IMR-90 (cell line): ENCODE results near the gene LYPD6B. TPM values are rescaled to one million over a fixed set of nuclear protein-coding genes. Genes with fewer than 3 reads are reported as not detected.

ENCODE experiments used
- ATAC-seq: fragments of 200-7000 bp; cut with Tn5 transposase; 2 replicates; pipeline ENCODE4 v1.9.1; 2020; ENCODE audit warnings: low read depth, mild to moderate bottlenecking, moderate library complexity
- BruUV-seq: library from RNA; stranded (reverse); fragments of 400-500 nt; replicated peaks from 2 replicates; lab custom pipeline; 2021; lab: Mats Ljungman, UMichigan
- CTCF ChIA-PET: fragments of 300-600 bp; formaldehyde crosslinking; extraction: SDS; loops from one replicate; lab custom pipeline; 2021; ENCODE audit warnings: antibody characterized with exemption; lab: Yijun Ruan, JAX
- POLR2A ChIA-PET: fragments of 300-600 bp; sonication (Branson Sonifier 250); formaldehyde crosslinking; loops from one replicate; lab custom pipeline; 2022; ENCODE audit warnings: antibody characterized with exemption; ENCODE audit not compliant: unreplicated experiment; lab: Charles Lee
- DNase-seq: peaks from one replicate; pipeline ENCODE4 v3.0.0; 2013
- H2AFZ ChIP-seq: replicated peaks from 2 replicates; pipeline ENCODE3; 2013; ENCODE audit warnings: low read length, mild to moderate bottlenecking; ENCODE audit not compliant: poor library complexity
- H2AK5ac ChIP-seq: 2 replicates; pipeline ENCODE4 v1.6.1; 2013; ENCODE audit warnings: low read depth, low read length, inconsistent platforms
- H2AK9ac ChIP-seq: replicated peaks from 2 replicates; pipeline ENCODE3; 2013; ENCODE audit warnings: mild to moderate bottlenecking, low read depth, low read length, moderate library complexity; ENCODE audit not compliant: poor library complexity
- H2BK120ac ChIP-seq: 2 replicates; pipeline ENCODE4 v1.6.1; 2013; ENCODE audit warnings: low read depth, low read length, inconsistent platforms
- H2BK15ac ChIP-seq: 3 replicates; pipeline ENCODE4 v1.6.1; 2013; ENCODE audit warnings: low read depth, low read length, inconsistent platforms
- H2BK20ac ChIP-seq: 2 replicates; pipeline ENCODE4 v1.6.1; 2013; ENCODE audit warnings: low read depth, mild to moderate bottlenecking, inconsistent platforms, low read length, moderate library complexity
- H2BK5ac ChIP-seq: 2 replicates; pipeline ENCODE4 v1.6.1; 2013; ENCODE audit warnings: mild to moderate bottlenecking, low read depth, low read length, inconsistent platforms; ENCODE audit not compliant: poor library complexity, severe bottlenecking
- H3K14ac ChIP-seq: replicated peaks from 2 replicates; pipeline ENCODE4 v1.6.1; 2013; ENCODE audit warnings: low read depth, low read length, inconsistent platforms
- H3K18ac ChIP-seq: 2 replicates; pipeline ENCODE4 v1.6.1; 2013; ENCODE audit warnings: low read depth, low read length, control low read depth
- H3K23ac ChIP-seq: 2 replicates; pipeline ENCODE4 v1.6.1; 2013; ENCODE audit warnings: low read depth, low read length, inconsistent platforms
- H3K27ac ChIP-seq: 2 replicates; pipeline ENCODE4 v1.5.1; 2013; ENCODE audit warnings: mild to moderate bottlenecking, control low read depth, low read length; ENCODE audit not compliant: insufficient read depth
- H3K27me3 ChIP-seq: 2 replicates; pipeline ENCODE4 v1.6.1; 2013; ENCODE audit warnings: low read length; ENCODE audit not compliant: control insufficient read depth, insufficient read depth
- H3K36me3 ChIP-seq: 2 replicates; pipeline ENCODE4 v1.6.1; 2013; ENCODE audit warnings: low read length, mixed read lengths; ENCODE audit not compliant: control insufficient read depth, insufficient read depth
- H3K4ac ChIP-seq: 2 replicates; pipeline ENCODE4 v1.6.1; 2013; ENCODE audit warnings: low read depth, low read length, inconsistent platforms
- H3K4me1 ChIP-seq: 2 replicates; pipeline ENCODE4 v1.6.1; 2013; ENCODE audit warnings: low read length, mixed read lengths; ENCODE audit not compliant: control insufficient read depth, insufficient read depth
- H3K4me2 ChIP-seq: 2 replicates; pipeline ENCODE4 v1.6.1; 2013; ENCODE audit warnings: low read depth, mild to moderate bottlenecking, control low read depth, low read length, moderate library complexity
- H3K4me3 ChIP-seq: 2 replicates; pipeline ENCODE4 v1.5.1; 2013; ENCODE audit warnings: low read depth, mild to moderate bottlenecking, control low read depth, low read length, moderate library complexity; ENCODE audit not compliant: insufficient read depth
- H3K56ac ChIP-seq: 2 replicates; pipeline ENCODE4 v1.6.1; 2013; ENCODE audit warnings: low read length, inconsistent platforms; ENCODE audit not compliant: insufficient read depth; ENCODE audit errors: extremely low read depth
- H3K79me1 ChIP-seq, 2 experiments: 2 replicates each; pipeline ENCODE4 v1.6.1; 2013; ENCODE audit warnings: low read length in 2 of 2, inconsistent platforms in 1 of 2, low read depth in 1 of 2
- H3K9ac ChIP-seq: 2 replicates; pipeline ENCODE4 v1.6.1; 2013; ENCODE audit warnings: low read depth, low read length, control low read depth
- H3K9me1 ChIP-seq: 2 replicates; pipeline ENCODE4 v1.6.1; 2013; ENCODE audit warnings: low read length, inconsistent platforms; ENCODE audit not compliant: insufficient read depth
- H3K9me3 ChIP-seq: 2 replicates; pipeline ENCODE4 v1.6.1; 2013; ENCODE audit warnings: low read length; ENCODE audit not compliant: control insufficient read depth, insufficient read depth
- H4K20me1 ChIP-seq: 2 replicates; pipeline ENCODE4 v1.6.1; 2013; ENCODE audit warnings: low read length, inconsistent platforms; ENCODE audit not compliant: insufficient read depth
- H4K5ac ChIP-seq: 2 replicates; pipeline ENCODE4 v1.6.1; 2013; ENCODE audit warnings: mild to moderate bottlenecking, low read depth, low read length, control low read depth
- H4K8ac ChIP-seq, 2 experiments: 2 replicates each; pipeline ENCODE4 v1.6.1; 2013; ENCODE audit warnings: low read depth in 2 of 2, low read length in 2 of 2, control low read depth in 1 of 2, inconsistent platforms in 1 of 2
- H4K91ac ChIP-seq: 2 replicates; pipeline ENCODE4 v1.6.1; 2013; ENCODE audit warnings: low read depth, low read length, inconsistent platforms; ENCODE audit not compliant: insufficient read depth
- BHLHE40 ChIP-seq: fragments of 150-350 bp; IDR thresholded peaks from 2 replicates; pipeline ENCODE4 v1.6.1; 2016; ENCODE audit warnings: mild to moderate bottlenecking, low read depth, low read length
- CEBPB ChIP-seq: IDR thresholded peaks from 2 replicates; pipeline ENCODE4 v1.6.1; 2012; ENCODE audit warnings: low read depth, low read length, improper control_type of control experiment
- CHD1 ChIP-seq: IDR thresholded peaks from 2 replicates; pipeline ENCODE4 v1.6.1; 2012; ENCODE audit warnings: low read depth, low read length, improper control_type of control experiment
- CTCF ChIP-seq: conservative IDR thresholded peaks from 2 replicates; pipeline ENCODE4 v1.5.1; 2012; ENCODE audit warnings: mild to moderate bottlenecking, low read depth, low read length, improper control_type of control experiment
- ELK1 ChIP-seq: fragments of 150-350 bp; IDR thresholded peaks from 2 replicates; pipeline ENCODE4 v1.6.1; 2016; ENCODE audit warnings: low read depth, mild to moderate bottlenecking, low read length, moderate library complexity, borderline replicate concordance
- FOS ChIP-seq: fragments of 150-350 bp; IDR thresholded peaks from 2 replicates; pipeline ENCODE4 v1.6.1; 2016; ENCODE audit warnings: low read depth, low read length
- MAFK ChIP-seq: IDR thresholded peaks from 2 replicates; pipeline ENCODE4 v1.6.1; 2012; ENCODE audit warnings: low read depth, low read length, improper control_type of control experiment
- MAZ ChIP-seq: IDR thresholded peaks from 2 replicates; pipeline ENCODE4 v1.6.1; 2012; ENCODE audit warnings: low read depth, mild to moderate bottlenecking, low read length, improper control_type of control experiment, moderate library complexity, borderline replicate concordance
- MXI1 ChIP-seq: IDR thresholded peaks from 2 replicates; pipeline ENCODE4 v1.6.1; 2012; ENCODE audit warnings: low read depth, mild to moderate bottlenecking, low read length, moderate library complexity, borderline replicate concordance
- NFE2L2 ChIP-seq: fragments of 150-350 bp; IDR thresholded peaks from 2 replicates; pipeline ENCODE4 v1.6.1; 2016; ENCODE audit warnings: low read depth, mild to moderate bottlenecking, low read length
- POLR2A ChIP-seq: IDR thresholded peaks from 2 replicates; pipeline ENCODE4 v1.6.1; 2012; ENCODE audit warnings: mild to moderate bottlenecking, low read depth, low read length
- RAD21 ChIP-seq: IDR thresholded peaks from 2 replicates; pipeline ENCODE4 v1.6.1; 2012; ENCODE audit warnings: low read length, improper control_type of control experiment
- RCOR1 ChIP-seq: IDR thresholded peaks from 2 replicates; pipeline ENCODE4 v1.6.1; 2012; ENCODE audit warnings: mild to moderate bottlenecking, low read length, improper control_type of control experiment; ENCODE audit not compliant: insufficient replicate concordance
- RFX5 ChIP-seq: IDR thresholded peaks from 2 replicates; pipeline ENCODE4 v1.8.0; 2012; ENCODE audit warnings: low read depth, mild to moderate bottlenecking, low read length, moderate library complexity
- SMC3 ChIP-seq: fragments of 150-350 bp; IDR thresholded peaks from 2 replicates; pipeline ENCODE4 v1.6.1; 2016; ENCODE audit warnings: low read depth, mild to moderate bottlenecking, antibody characterized with exemption, low read length, moderate library complexity
- USF2 ChIP-seq: fragments of 150-350 bp; IDR thresholded peaks from 2 replicates; pipeline ENCODE4 v1.6.1; 2017; ENCODE audit warnings: mild to moderate bottlenecking, antibody characterized with exemption, low read length, low read depth
- WGBS, 2 experiments: methylation state at CpG; one replicate each; pipeline versions ENCODE4 v1.1.5 to v1.1.7; 2013; ENCODE audit warnings: missing lambda C conversion rate in 2 of 2; ENCODE audit not compliant: insufficient read length in 1 of 2; ENCODE audit errors: extremely low coverage in 2 of 2; 5-methylcytosine and 5-hydroxymethylcytosine counted together
- dilution Hi-C: fragments of 300-500 bp; cut with HindIII; formaldehyde crosslinking; loops from one replicate; pipeline ENCODE4 v1.14.3; 2018; ENCODE audit warnings: low sequenced_read_pairs; ENCODE audit not compliant: unreplicated experiment
- in situ Hi-C: fragments of 300-500 bp; cut with MboI; formaldehyde crosslinking; loops from 3 replicates; pipeline ENCODE4 v1.14.3; 2019; ENCODE audit warnings: low sequenced_read_pairs, inconsistent platforms, mixed read lengths
- intact Hi-C: fragments of 100-400 bp; cut with micrococcal nuclease; formaldehyde crosslinking; loops from 2 replicates; pipeline ENCODE4 v1.10.0; 2022
- polyA plus RNA-seq, 3 experiments: library from polyadenylated mRNA; depleted of rRNA; stranded (reverse); fragments of >200 nt; gene quantifications; 2 replicates each; pipeline ENCODE4 v1.2.3, GENCODE V29; 2012; ENCODE audit warnings: low replicate concordance in 1 of 3
- total RNA-seq: library from RNA; depleted of rRNA; stranded (reverse); fragments of >200 nt; gene quantifications from 2 replicates; pipeline ENCODE4 v1.2.3, GENCODE V29; 2012

The LYPD6B gene
- total and polyA plus RNA-seq, 2 of the 4 experiments (the other 2 are of a cell fraction): 0.05 TPM; not detected in 1

GRCh38 chr2:149136111-149136510 is 97.6 kb downstream of the LYPD6B start:
- BruUV-seq: no TSS peak
- Histone ChIP-seq H2BK5ac (no peak overlapping the region), H3K4ac (no peak overlapping the region), H3K36me3 (no peaks in the 10 kb centered on the region), H3K9me1 (no peaks in the 10 kb centered on the region), H3K14ac (no peak overlapping the region), H3K9ac (no peak overlapping the region), H2AK9ac (no peak overlapping the region), H4K91ac (no peak overlapping the region), H2BK20ac (no peak overlapping the region), H4K8ac (no peak overlapping the region), H3K79me1 (no peaks in the 10 kb centered on the region), H3K27ac (no peak overlapping the region), H2BK15ac (no peak overlapping the region), H2BK120ac (no peak overlapping the region), H4K5ac (no peak overlapping the region), H3K56ac (no peak overlapping the region), H4K20me1 (no peaks in the 10 kb centered on the region), H3K23ac (no peak overlapping the region), H2AFZ (no peak overlapping the region), H3K27me3 (no peaks in the 10 kb centered on the region), H3K4me3 (no peak overlapping the region), H3K9me3 (no peaks in the 10 kb centered on the region), H3K4me2 (no peak overlapping the region), H2AK5ac (no peak overlapping the region), H3K4me1 (no peaks in the 10 kb centered on the region), H3K18ac (no peak overlapping the region)
- ChIA-PET POLR2A (no interaction called here), CTCF (no interaction called here)
- DNase-seq (no peak), ATAC-seq (no peak)
- no peak for TF ChIP-seq ELK1
- no peak for TF ChIP-seq MAFK
- no peak for TF ChIP-seq MAZ
- no peak for TF ChIP-seq CTCF
- TF ChIP-seq RFX5: no peak
- no peak for TF ChIP-seq FOS
- no peak for TF ChIP-seq CHD1
- TF ChIP-seq POLR2A: no peak
- TF ChIP-seq MXI1: no peak
- no peak for TF ChIP-seq BHLHE40
- no peak for TF ChIP-seq RAD21
- TF ChIP-seq RCOR1: no peak
- TF ChIP-seq SMC3: no peak
- TF ChIP-seq USF2: no peak
- no peak for TF ChIP-seq CEBPB
- TF ChIP-seq NFE2L2: no peak
- in situ Hi-C loops: no loop called here
- dilution Hi-C loops: no loop called here
- intact Hi-C loops: no loop called here
- 60% methylated on average over 1 of the region's 4 CpGs; no CpG with 5 or more reads in 1 of the 2 experiments for WGBS, 2 experiments
